Ishikawa (cell line): ENCODE results near the gene CENPC.

Experiments used
- CEBPB ChIP-seq: IDR thresholded peaks from 2 replicates; pipeline ENCODE4 v1.6.1; 2012
- CREB1 ChIP-seq: IDR thresholded peaks from 2 replicates; pipeline ENCODE4 v1.6.1; 2012; ENCODE audit warnings: low read depth
- EGR1 ChIP-seq: IDR thresholded peaks from 2 replicates; pipeline ENCODE4 v1.6.1; 2012
- EP300 ChIP-seq: IDR thresholded peaks from 2 replicates; pipeline ENCODE4 v1.6.1; 2012; ENCODE audit warnings: borderline replicate concordance
- FOXM1 ChIP-seq: IDR thresholded peaks from 2 replicates; pipeline ENCODE4 v1.6.1; 2012; ENCODE audit warnings: low read depth, borderline replicate concordance
- MAX ChIP-seq: IDR thresholded peaks from 2 replicates; pipeline ENCODE4 v1.6.1; 2012
- NFIC ChIP-seq: IDR thresholded peaks from 2 replicates; pipeline ENCODE4 v1.6.1; 2012
- RAD21 ChIP-seq: IDR thresholded peaks from 2 replicates; pipeline ENCODE4 v1.6.1; 2012; ENCODE audit warnings: low read depth
- REST ChIP-seq: IDR thresholded peaks from 2 replicates; pipeline ENCODE4 v1.6.1; 2012; ENCODE audit warnings: low read depth, mild to moderate bottlenecking
- TAF1 ChIP-seq: IDR thresholded peaks from 2 replicates; pipeline ENCODE4 v1.6.1; 2012; ENCODE audit warnings: low read depth, mild to moderate bottlenecking
- TCF12 ChIP-seq: IDR thresholded peaks from 2 replicates; pipeline ENCODE4 v1.6.1; 2012; ENCODE audit warnings: low read depth
- TEAD4 ChIP-seq: IDR thresholded peaks from 2 replicates; pipeline ENCODE4 v1.6.1; 2012
- USF1 ChIP-seq: IDR thresholded peaks from 2 replicates; pipeline ENCODE4 v1.6.1; 2012
- YY1 ChIP-seq: IDR thresholded peaks from 2 replicates; pipeline ENCODE4 v1.6.1; 2012; ENCODE audit warnings: low read depth
- ZBTB7A ChIP-seq: IDR thresholded peaks from 2 replicates; pipeline ENCODE4 v1.6.1; 2012; ENCODE audit warnings: low read depth

The CENPC gene

GRCh38 chr4:67459164-67459563, 86.1 kb downstream of the CENPC start:
- TF ChIP-seq ZBTB7A (no peak), TEAD4 (no peak)

- TF ChIP-seq EP300, result no peak
- no peak for TF ChIP-seq TEAD4
- no peak for TF ChIP-seq MAX
- no peak for TF ChIP-seq TCF12
- TF ChIP-seq NFIC, result no peak
- TF ChIP-seq CEBPB, result no peak
- no peak for TF ChIP-seq CREB1
- no peak for TF ChIP-seq TAF1
- TF ChIP-seq RAD21, result no peak
- no peak for TF ChIP-seq YY1
- no peak for TF ChIP-seq FOXM1
- no peak for TF ChIP-seq USF1
- no peak for TF ChIP-seq ZBTB7A
- TF ChIP-seq EGR1, result no peak
- TF ChIP-seq REST, result no peak
Observed at GRCh38 chr4:67456577-67457196, 88.6 kb downstream of the CENPC start.

GRCh38 chr4:67452100-67452845, 93.0 kb downstream of the CENPC start:
- TF ChIP-seq EGR1, result no peak
- TF ChIP-seq TCF12, result no peak
- no peak for TF ChIP-seq NFIC
- TF ChIP-seq CEBPB, result no peak
- no peak for TF ChIP-seq REST
- TF ChIP-seq EP300, result no peak
- TF ChIP-seq TEAD4, result no peak
- TF ChIP-seq ZBTB7A, result no peak
- TF ChIP-seq MAX, result no peak

- no peak for TF ChIP-seq USF1
- no peak for TF ChIP-seq CREB1
- TF ChIP-seq MAX, result no peak
- TF ChIP-seq TCF12, result no peak
- TF ChIP-seq EGR1, result no peak
- TF ChIP-seq CEBPB, result no peak
- no peak for TF ChIP-seq TEAD4
Observed at GRCh38 chr4:67451464-67451863, 93.8 kb downstream of the CENPC start.

- TF ChIP-seq REST, result no peak
- TF ChIP-seq EGR1, result no peak
- no peak for TF ChIP-seq TAF1
- TF ChIP-seq NFIC, result no peak
- TF ChIP-seq TEAD4, result no peak
- TF ChIP-seq CEBPB, result no peak
- TF ChIP-seq USF1, result no peak
- no peak for TF ChIP-seq CREB1
- TF ChIP-seq MAX, result no peak
- no peak for TF ChIP-seq EP300
- TF ChIP-seq TCF12, result no peak
- TF ChIP-seq YY1, result no peak
- TF ChIP-seq ZBTB7A, result no peak
- TF ChIP-seq RAD21, result no peak
- no peak for TF ChIP-seq FOXM1
Observed at GRCh38 chr4:67448621-67449020, 96.7 kb downstream of the CENPC start.
